Neural cell (in vitro differentiated cells): ENCODE measurements around the gene ABHD17A.

Experiments used
- CTCF ChIP-seq: fragments of 450-650 bp; IDR thresholded peaks from 2 replicates; pipeline ENCODE4 v1.5.1; 2014; ENCODE audit warnings: antibody characterized with exemption, mild to moderate bottlenecking, moderate library complexity; ENCODE audit not compliant: poor library complexity, severe bottlenecking
- EZH2 ChIP-seq: fragments of 200-600, 300-800 bp; shearing (Covaris generic), sonication (generic); IDR thresholded peaks from 2 replicates; pipeline ENCODE4 v1.6.1; 2014; ENCODE audit warnings: antibody characterized with exemption, low read length, borderline replicate concordance, mild to moderate bottlenecking; ENCODE audit not compliant: insufficient read depth, poor library complexity, severe bottlenecking
- POLR2AphosphoS5 ChIP-seq: IDR thresholded peaks from 2 replicates; pipeline ENCODE4 v1.6.1; 2012

- TF ChIP-seq CTCF (no peak), EZH2 (no peak), POLR2AphosphoS5 (no peak)
These were observed 34.3 kb downstream of the ABHD17A start for GRCh38 chr19:1850809-1851653.
